ENCODE measurements around the gene PTPN3. TPM values are rescaled to one million over a fixed set of nuclear protein-coding genes. Genes with fewer than 3 reads are reported as not detected.
A peak's percentile ranks its signal among the peaks of the same experiment; 100 is the strongest.

Gene PTPN3
- total RNA-seq, 2 donors from 2014 or later, result 16.9 to 20.3 TPM

DNA sequence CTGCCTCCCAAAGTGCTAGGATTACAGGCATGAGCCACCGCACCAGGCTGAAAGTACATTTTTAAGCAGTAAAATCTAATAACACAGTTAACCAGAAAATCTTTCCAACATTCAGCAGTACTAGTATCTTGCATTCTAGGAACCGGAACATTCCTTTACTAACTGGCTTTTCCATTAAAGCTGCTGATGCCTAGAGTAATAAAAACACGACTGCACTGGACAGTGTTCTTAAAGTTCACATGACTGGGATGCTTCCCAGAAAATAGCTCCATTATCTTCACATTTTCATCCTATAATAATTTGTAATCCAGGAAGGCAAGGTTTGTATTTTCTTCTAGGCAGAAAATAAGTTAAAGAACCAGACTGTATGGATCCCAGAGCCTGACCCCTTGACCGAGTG lies 9.8 kb downstream of the PTPN3 start:
- H3K4me1 ChIP-seq (ENCODE audit: control insufficient read depth in 1 of 2, low read depth in 2 of 2), result no peaks in the 10 kb centered on the region
- H3K9me3 ChIP-seq, result no peaks in the 10 kb centered on the region
- no peak for DNase-seq (ENCODE audit: low spot score)
- H3K27ac ChIP-seq, result no peak overlapping the region
- no peak for ATAC-seq (ENCODE audit: insufficient number of reproducible peaks, low FRiP score, low read depth)
- no peaks in the 10 kb centered on the region for H3K36me3 ChIP-seq
- H3K27me3 ChIP-seq (replicated peaks; ENCODE audit: insufficient read depth), result no peaks in the 10 kb centered on the region
- TF ChIP-seq, protein P1, sequence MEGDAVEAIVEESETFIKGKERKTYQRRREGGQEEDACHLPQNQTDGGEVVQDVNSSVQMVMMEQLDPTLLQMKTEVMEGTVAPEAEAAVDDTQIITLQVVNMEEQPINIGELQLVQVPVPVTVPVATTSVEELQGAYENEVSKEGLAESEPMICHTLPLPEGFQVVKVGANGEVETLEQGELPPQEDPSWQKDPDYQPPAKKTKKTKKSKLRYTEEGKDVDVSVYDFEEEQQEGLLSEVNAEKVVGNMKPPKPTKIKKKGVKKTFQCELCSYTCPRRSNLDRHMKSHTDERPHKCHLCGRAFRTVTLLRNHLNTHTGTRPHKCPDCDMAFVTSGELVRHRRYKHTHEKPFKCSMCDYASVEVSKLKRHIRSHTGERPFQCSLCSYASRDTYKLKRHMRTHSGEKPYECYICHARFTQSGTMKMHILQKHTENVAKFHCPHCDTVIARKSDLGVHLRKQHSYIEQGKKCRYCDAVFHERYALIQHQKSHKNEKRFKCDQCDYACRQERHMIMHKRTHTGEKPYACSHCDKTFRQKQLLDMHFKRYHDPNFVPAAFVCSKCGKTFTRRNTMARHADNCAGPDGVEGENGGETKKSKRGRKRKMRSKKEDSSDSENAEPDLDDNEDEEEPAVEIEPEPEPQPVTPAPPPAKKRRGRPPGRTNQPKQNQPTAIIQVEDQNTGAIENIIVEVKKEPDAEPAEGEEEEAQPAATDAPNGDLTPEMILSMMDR (IDR thresholded peaks at IDR 0.05), result no peak
- H3K4me3 ChIP-seq, result no peak overlapping the region

DNA sequence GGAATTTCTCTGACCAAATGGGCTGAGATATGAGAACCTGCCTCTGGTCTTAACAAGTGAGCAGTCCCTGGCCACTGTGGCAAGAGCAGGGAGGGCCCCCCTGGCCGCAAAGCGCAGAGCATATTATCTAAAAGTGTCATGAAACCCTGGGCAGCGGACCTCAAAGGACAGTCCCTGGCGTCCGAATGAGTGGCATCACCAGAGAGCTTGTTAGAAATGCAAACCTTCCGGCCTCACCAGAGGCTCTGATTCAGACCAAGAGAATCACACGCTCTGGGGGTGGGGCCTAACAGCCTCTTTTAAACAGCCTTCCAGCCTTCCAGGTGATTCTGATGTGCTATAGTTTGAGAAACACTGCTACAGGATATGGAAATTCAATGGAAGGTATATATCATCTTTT lies 10.9 kb downstream of the PTPN3 start:
- Histone ChIP-seq H3K4me1 (ENCODE audit: control insufficient read depth in 1 of 2, low read depth in 2 of 2) (peaks cover 5 to 10% of the 10 kb centered on the region in 2 donors), H3K9me3 (no peaks in the 10 kb centered on the region), H3K36me3 (no peaks in the 10 kb centered on the region), H3K4me3 (no peak overlapping the region), H3K27ac (no peak overlapping the region), H3K27me3 (replicated peaks; ENCODE audit: insufficient read depth) (no peaks in the 10 kb centered on the region)
- TF ChIP-seq, protein P1 (IDR thresholded peaks at IDR 0.05), result no peak
- DNase-seq (ENCODE audit: low spot score), result no peak
- ATAC-seq (ENCODE audit: insufficient number of reproducible peaks, low FRiP score, low read depth), result no peak

DNA sequence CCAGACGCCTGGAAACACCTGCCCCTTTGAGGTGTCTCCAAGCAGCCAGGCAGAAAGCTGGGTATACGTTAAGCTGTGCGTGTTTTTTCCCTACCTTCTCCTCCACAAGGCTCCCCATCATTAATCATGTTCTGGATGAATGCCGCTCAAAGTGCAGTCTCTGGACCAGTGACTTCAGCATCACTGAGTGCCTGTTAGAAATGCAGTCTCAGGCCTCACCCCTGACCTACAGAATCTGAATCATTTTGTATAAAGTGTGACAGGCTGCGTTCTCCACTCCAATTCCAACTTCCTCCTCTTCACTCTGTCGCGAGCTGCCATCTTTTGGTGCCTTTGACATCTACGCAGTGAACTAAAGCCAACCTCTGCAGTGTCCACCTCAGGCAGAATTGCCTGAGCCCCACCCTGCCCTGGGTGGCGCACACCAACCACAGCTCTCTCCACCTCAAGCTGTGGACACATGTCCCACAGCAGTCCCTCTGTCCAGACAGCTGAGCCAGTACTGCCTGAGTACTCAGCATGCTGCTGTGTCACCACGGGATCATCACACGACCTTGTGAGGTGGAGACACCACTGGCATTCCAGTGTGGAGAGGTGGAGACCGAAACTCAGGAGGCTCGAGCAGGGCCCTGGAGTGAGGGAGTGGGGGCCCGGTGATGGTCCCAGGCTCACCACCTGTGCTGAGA lies 14.2 kb downstream of the PTPN3 start:
- ATAC-seq (ENCODE audit: insufficient number of reproducible peaks, low FRiP score, low read depth) (no peak), DNase-seq (ENCODE audit: low spot score) (no peak)
- peaks cover 5 to 21% of the 10 kb centered on the region in 2 donors for H3K4me1 ChIP-seq (ENCODE audit: control insufficient read depth in 1 of 2, low read depth in 2 of 2)
- H3K9me3 ChIP-seq, result no peaks in the 10 kb centered on the region
- H3K27ac ChIP-seq, result no peak overlapping the region
- TF ChIP-seq, protein P1 (IDR thresholded peaks at IDR 0.05), result no peak
- no peaks in the 10 kb centered on the region for H3K27me3 ChIP-seq (replicated peaks; ENCODE audit: insufficient read depth)
- H3K4me3 ChIP-seq, result no peak overlapping the region
- no peaks in the 10 kb centered on the region for H3K36me3 ChIP-seq

DNA sequence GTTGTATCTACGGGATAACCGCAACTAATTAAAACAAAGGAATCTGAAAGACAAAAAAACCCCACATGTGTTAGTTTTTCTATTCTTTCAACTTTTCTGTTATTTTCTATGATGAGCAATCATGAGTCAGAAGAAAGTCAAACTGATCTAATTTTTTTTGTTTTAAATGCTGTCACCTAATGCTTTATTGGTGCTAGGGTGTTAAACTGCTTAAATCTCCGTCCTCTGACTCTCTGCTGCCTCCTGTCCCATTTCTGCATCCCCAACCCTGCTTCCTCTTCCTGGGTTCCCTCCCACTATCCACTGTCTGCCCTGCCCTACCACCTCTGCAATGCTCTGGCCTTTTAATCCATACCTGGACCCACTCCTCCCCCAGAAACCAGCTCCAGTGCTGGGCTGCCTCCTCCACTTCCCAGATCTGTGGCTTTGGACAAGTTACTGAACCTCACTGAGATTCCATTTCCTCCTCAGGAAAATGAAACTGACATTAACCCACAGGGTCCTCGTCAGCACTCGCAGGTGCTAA lies 15.7 kb downstream of the PTPN3 start:
- ATAC-seq (ENCODE audit: insufficient number of reproducible peaks, low FRiP score, low read depth), result no peak
- Histone ChIP-seq H3K4me3 (no peak overlapping the region), H3K27ac (peak overlapping the region; percentile 40 to 42), H3K27me3 (replicated peaks; ENCODE audit: insufficient read depth) (no peaks in the 10 kb centered on the region), H3K9me3 (no peaks in the 10 kb centered on the region), H3K4me1 (ENCODE audit: control insufficient read depth in 1 of 2, low read depth in 2 of 2) (peaks cover 5 to 26% of the 10 kb centered on the region in 2 donors), H3K36me3 (no peaks in the 10 kb centered on the region)
- TF ChIP-seq, protein P1 (IDR thresholded peaks at IDR 0.05), result no peak
- DNase-seq (ENCODE audit: low spot score), result no peak

DNA sequence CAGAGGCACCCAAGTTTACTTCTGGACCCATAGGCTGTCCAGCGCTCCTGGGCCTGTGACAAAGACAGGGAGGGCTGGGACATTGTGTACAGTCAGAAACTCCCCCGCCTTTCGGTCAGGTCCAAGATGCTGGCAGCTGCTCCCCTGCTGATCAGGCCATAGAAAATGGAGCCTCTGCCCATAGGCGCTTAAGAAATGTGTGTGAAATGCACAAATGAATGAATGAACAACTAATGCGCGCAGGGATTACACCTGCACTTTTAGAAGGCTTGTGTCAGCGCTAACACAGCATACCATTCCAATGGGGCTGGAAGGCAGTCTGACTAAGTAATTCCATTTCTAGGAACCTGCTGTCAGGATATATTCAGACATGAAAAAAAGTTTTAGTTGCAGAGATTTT lies 16.3 kb downstream of the PTPN3 start:
- Histone ChIP-seq H3K27ac (peak overlapping the region in 1 of 2 donors; percentile 42), H3K27me3 (replicated peaks; ENCODE audit: insufficient read depth) (no peaks in the 10 kb centered on the region), H3K36me3 (no peaks in the 10 kb centered on the region), H3K4me1 (ENCODE audit: control insufficient read depth in 1 of 2, low read depth in 2 of 2) (peaks cover 5 to 32% of the 10 kb centered on the region in 2 donors), H3K4me3 (no peak overlapping the region), H3K9me3 (no peaks in the 10 kb centered on the region)
- no peak for ATAC-seq (ENCODE audit: insufficient number of reproducible peaks, low FRiP score, low read depth)
- no peak for DNase-seq (ENCODE audit: low spot score)
- TF ChIP-seq, protein P1 (IDR thresholded peaks at IDR 0.05), result no peak
